ENCODE data around the gene TUBGCP2. TPM values are rescaled to one million over a fixed set of nuclear protein-coding genes. Genes with fewer than 3 reads are reported as not detected.
A peak's percentile ranks its signal among the peaks of the same experiment; 100 is the strongest.

TUBGCP2 gene
- total and polyA plus RNA-seq, 3 donors from 2014 or later: 76.0 to 101 (median 84.3) TPM

DNA sequence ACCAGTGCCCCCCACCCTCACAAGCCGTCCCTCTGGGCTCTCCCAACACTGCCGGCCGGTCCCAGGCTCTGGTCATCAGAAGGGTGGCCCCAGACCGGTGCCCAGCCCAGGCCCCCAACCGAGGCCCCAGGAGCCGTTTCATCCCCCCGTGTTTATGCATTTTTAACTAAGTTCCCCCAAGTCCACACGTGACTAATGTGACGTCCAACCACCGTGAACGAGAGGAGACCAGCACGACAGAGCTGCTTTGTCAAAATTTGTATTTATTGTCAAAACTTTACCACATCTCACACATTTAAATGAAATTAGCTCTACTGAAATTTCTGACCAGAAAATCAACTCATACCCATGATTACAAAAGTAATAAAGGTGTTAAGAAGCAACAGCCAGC is 62.4 kb downstream of the TUBGCP2 start:
- no peak for DNase-seq
- TF ChIP-seq, protein P1, sequence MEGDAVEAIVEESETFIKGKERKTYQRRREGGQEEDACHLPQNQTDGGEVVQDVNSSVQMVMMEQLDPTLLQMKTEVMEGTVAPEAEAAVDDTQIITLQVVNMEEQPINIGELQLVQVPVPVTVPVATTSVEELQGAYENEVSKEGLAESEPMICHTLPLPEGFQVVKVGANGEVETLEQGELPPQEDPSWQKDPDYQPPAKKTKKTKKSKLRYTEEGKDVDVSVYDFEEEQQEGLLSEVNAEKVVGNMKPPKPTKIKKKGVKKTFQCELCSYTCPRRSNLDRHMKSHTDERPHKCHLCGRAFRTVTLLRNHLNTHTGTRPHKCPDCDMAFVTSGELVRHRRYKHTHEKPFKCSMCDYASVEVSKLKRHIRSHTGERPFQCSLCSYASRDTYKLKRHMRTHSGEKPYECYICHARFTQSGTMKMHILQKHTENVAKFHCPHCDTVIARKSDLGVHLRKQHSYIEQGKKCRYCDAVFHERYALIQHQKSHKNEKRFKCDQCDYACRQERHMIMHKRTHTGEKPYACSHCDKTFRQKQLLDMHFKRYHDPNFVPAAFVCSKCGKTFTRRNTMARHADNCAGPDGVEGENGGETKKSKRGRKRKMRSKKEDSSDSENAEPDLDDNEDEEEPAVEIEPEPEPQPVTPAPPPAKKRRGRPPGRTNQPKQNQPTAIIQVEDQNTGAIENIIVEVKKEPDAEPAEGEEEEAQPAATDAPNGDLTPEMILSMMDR (IDR thresholded peaks at IDR 0.05): no peak
- TF ChIP-seq POLR2A (IDR thresholded peaks at IDR 0.05): no peak
- WGBS, 2 donors: 57 to 77% methylated on average over 8 to 12 of the region's 12 CpGs
- intact Hi-C loops (cut with DNase I; ENCODE audit: low total_unique reads): no loop called here
- no peaks in the 10 kb centered on the region for H3K9me3 ChIP-seq
- no peak overlapping the region for H3K27ac ChIP-seq
- H3K4me1 ChIP-seq: peaks cover 27% of the 10 kb centered on the region
- H3K27me3 ChIP-seq: no peaks in the 10 kb centered on the region
- H3K4me3 ChIP-seq: peak overlapping the region in 1 of 2 donors; percentile 63
- no peaks in the 10 kb centered on the region for H3K36me3 ChIP-seq (ENCODE audit: low read depth, missing control alignments)

DNA sequence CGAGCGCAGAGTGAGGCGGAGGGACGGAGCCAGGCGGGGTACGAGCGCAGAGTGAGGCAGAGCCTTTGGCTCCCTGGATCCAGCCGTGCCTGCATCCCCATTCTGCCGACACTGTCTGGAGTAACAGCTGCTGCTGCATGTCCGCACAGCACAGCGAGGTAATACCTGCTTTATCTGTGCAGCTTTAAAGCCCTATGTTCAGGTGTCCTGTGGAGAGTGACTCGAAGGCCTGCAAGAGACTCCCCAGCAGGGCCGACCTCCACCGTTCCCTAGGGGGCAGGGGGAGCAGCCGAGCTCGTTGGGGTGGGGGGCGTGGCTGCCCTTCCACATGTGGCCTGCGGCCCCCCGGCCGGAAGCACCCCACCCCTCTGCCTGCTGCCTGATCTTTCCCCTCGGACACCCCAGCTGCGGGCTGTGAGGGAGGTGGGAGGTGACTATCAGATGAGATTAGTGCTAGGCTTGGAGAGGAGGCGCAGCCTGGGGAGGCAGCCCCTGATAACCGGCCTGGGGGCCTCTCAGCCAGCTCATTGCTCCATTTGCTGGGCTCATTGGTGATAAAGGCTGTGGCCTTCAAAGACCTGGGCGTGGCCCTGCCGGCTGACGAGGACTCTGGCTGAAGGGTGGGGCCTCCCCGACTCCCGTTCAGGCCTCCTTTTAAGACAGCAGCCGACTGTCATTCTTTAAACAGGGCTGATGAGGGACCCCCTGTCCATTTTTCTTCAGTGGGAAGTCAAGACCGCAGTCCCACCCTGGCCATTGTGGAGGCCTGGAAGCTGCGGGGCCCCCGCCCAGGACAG is 63.0 kb downstream of the TUBGCP2 start:
- TF ChIP-seq, protein P1 (IDR thresholded peaks at IDR 0.05): no peak
- TF ChIP-seq POLR2A (IDR thresholded peaks at IDR 0.05): no peak
- Histone ChIP-seq H3K36me3 (ENCODE audit: low read depth, missing control alignments) (no peaks in the 10 kb centered on the region), H3K27me3 (no peaks in the 10 kb centered on the region), H3K4me3 (peak overlapping the region in 1 of 2 donors; percentile 63), H3K4me1 (peaks cover 24% of the 10 kb centered on the region), H3K27ac (no peak overlapping the region), H3K9me3 (no peaks in the 10 kb centered on the region)
- 68 to 89% methylated on average over 13 to 33 of the region's 33 CpGs for WGBS, 2 donors
- DNase-seq: peak; percentile 95
- intact Hi-C loops (cut with DNase I; ENCODE audit: low total_unique reads): no loop called here

DNA sequence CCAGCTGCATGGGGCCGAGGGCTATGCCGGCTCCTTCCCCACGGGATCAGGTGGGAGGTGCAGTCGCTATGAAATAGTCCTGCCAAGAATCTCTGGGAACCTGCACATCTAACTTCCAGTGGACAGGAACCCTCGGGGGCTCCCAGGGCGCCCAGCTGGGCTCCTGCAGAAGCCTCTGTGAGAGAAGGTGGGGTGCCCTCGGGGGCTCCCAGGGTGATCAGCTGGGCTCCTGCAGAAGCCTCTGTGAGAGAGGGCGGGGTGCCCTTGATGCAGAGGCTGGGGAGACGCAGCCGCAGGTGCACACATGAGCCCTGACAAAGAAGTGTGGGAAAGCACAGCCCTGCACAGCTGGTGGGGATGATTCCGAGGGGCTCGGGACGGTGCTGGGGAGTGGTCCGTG is 65.1 kb downstream of the TUBGCP2 start:
- DNase-seq: no peak
- WGBS, 2 donors: 71% methylated on average over 10 to 14 of the region's 14 CpGs

DNA sequence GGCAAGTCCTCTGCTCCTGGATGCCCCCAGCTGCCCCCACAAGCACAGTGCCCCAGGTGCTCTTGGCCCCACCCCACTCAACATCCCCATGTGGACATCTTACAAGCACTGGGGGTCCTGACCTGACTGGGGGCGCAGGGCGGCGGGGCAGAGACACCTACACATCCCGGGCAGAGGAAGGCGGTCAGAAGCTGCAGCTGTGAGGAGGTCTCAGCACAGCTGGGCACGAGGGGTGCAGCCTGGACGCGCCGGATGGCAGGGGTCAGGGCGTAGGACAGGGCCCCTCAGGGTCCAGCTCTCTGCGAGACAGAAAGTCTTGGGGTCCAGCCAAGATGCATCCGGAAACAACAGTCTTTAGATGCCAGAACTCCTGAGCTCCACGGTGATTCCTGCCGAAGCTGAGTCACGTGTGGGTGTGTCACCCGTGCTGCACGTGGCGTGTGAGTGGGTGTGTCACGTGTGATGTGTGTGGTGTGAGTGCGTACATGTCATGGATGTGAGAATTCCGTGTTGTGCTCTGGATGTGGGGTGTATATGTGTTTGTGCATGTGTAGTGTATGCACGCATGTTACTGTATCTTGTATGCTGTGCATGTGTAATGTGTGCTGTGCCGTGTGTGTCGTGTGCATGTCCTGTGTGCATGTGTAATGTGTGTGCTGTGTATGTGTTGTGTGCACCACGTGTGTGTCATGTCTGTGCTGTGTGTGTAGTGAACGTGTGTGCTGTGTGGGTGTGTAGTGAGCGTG is 65.9 kb downstream of the TUBGCP2 start:
- no peak for TF ChIP-seq POLR2A (IDR thresholded peaks at IDR 0.05)
- TF ChIP-seq, protein P1 (IDR thresholded peaks at IDR 0.05): no peak
- no peak for DNase-seq
- Histone ChIP-seq H3K4me3 (no peak overlapping the region), H3K9me3 (no peaks in the 10 kb centered on the region), H3K27me3 (no peaks in the 10 kb centered on the region), H3K36me3 (ENCODE audit: low read depth, missing control alignments) (no peaks in the 10 kb centered on the region), H3K27ac (no peak overlapping the region), H3K4me1 (no peaks in the 10 kb centered on the region)
- 64 to 82% methylated on average over 20 to 27 of the region's 27 CpGs for WGBS, 2 donors
- intact Hi-C loops (cut with DNase I; ENCODE audit: low total_unique reads): no loop called here

More for the DNA sequence above, 65.1 kb downstream of the TUBGCP2 start:
- no peaks in the 10 kb centered on the region for H3K27me3 ChIP-seq
- no peak overlapping the region for H3K4me3 ChIP-seq
- H3K4me1 ChIP-seq: peaks cover 6% of the 10 kb centered on the region
- H3K36me3 ChIP-seq (ENCODE audit: low read depth, missing control alignments): no peaks in the 10 kb centered on the region
- no peak overlapping the region for H3K27ac ChIP-seq
- H3K9me3 ChIP-seq: no peaks in the 10 kb centered on the region
- intact Hi-C loops (cut with DNase I; ENCODE audit: low total_unique reads): no loop called here
- no peak for TF ChIP-seq POLR2A (IDR thresholded peaks at IDR 0.05)
- TF ChIP-seq, protein P1 (IDR thresholded peaks at IDR 0.05): no peak

Measured in testis (tissue), 3 donors.